ENCODE results near the gene ACTRT1. TPM values are rescaled to one million over a fixed set of nuclear protein-coding genes. Genes with fewer than 3 reads are reported as not detected.

The ACTRT1 gene
- total and polyA plus RNA-seq, 2 experiments from 2014 or later: not detected

- no peak for DNase-seq (ENCODE audit: low spot score)
- TF ChIP-seq EZH2 (IDR thresholded peaks at IDR 0.05; ENCODE audit: borderline replicate concordance) (no peak), CTCF (IDR thresholded peaks at IDR 0.05; ENCODE audit: poor library complexity) (no peak), EZH2phosphoT487 (IDR thresholded peaks at IDR 0.05; ENCODE audit: low read depth, severe bottlenecking, unreplicated experiment) (no peak)
These were observed 16.9 kb downstream of the ACTRT1 start for GRCh38 chrX:128035318-128035717.

GRCh38 chrX:128021566-128021965, 30.6 kb downstream of the ACTRT1 start:
- Histone ChIP-seq H2AFZ (no peak overlapping the region), H3K4me2 (no peak overlapping the region), H3K79me2 (no peaks in the 10 kb centered on the region), H4K20me1 (ENCODE audit: insufficient read depth, poor library complexity, severe bottlenecking) (no peaks in the 10 kb centered on the region), H3K4me3 (no peak overlapping the region), H3K9me3 (ENCODE audit: low read depth) (no peaks in the 10 kb centered on the region), H3K4me1 (ENCODE audit: insufficient read depth) (no peaks in the 10 kb centered on the region), H3K27ac (no peak overlapping the region), H3K9me2 (replicated peaks; ENCODE audit: insufficient read depth) (no peaks in the 10 kb centered on the region), H3K27me3 (no peaks in the 10 kb centered on the region), H3K36me3 (replicated peaks; ENCODE audit: insufficient read depth, low read depth) (no peaks in the 10 kb centered on the region)
- 91% methylated on average over 1 of the region's 1 CpG for WGBS (ENCODE audit: low lambda C conversion rate, missing lambda C conversion rate)
- TF ChIP-seq EZH2phosphoT487 (IDR thresholded peaks at IDR 0.05; ENCODE audit: low read depth, severe bottlenecking, unreplicated experiment) (no peak), CTCF (IDR thresholded peaks at IDR 0.05; ENCODE audit: poor library complexity) (no peak), EZH2 (IDR thresholded peaks at IDR 0.05; ENCODE audit: borderline replicate concordance) (no peak)
- no peak for DNase-seq (ENCODE audit: low spot score)

More at GRCh38 chrX:128035318-128035717, 16.9 kb downstream of the ACTRT1 start:
- no peak overlapping the region for H3K4me2 ChIP-seq
- no peaks in the 10 kb centered on the region for H3K27me3 ChIP-seq
- no peaks in the 10 kb centered on the region for H3K36me3 ChIP-seq (replicated peaks; ENCODE audit: insufficient read depth, low read depth)
- H3K9me3 ChIP-seq (ENCODE audit: low read depth): no peaks in the 10 kb centered on the region
- H4K20me1 ChIP-seq (ENCODE audit: insufficient read depth, poor library complexity, severe bottlenecking): no peaks in the 10 kb centered on the region
- H2AFZ ChIP-seq: no peak overlapping the region
- no peaks in the 10 kb centered on the region for H3K79me2 ChIP-seq
- no peak overlapping the region for H3K4me3 ChIP-seq
- H3K4me1 ChIP-seq (ENCODE audit: insufficient read depth): no peaks in the 10 kb centered on the region
- H3K9me2 ChIP-seq (replicated peaks; ENCODE audit: insufficient read depth): no peaks in the 10 kb centered on the region
- H3K27ac ChIP-seq: no peak overlapping the region

- H3K4me1 ChIP-seq (ENCODE audit: insufficient read depth): no peaks in the 10 kb centered on the region
- H3K4me3 ChIP-seq: no peak overlapping the region
- peak; percentile 48 for DNase-seq (ENCODE audit: low spot score)
- no peaks in the 10 kb centered on the region for H3K9me2 ChIP-seq (replicated peaks; ENCODE audit: insufficient read depth)
- H3K4me2 ChIP-seq: no peak overlapping the region
- H3K79me2 ChIP-seq: no peaks in the 10 kb centered on the region
- TF ChIP-seq CTCF (IDR thresholded peaks at IDR 0.05; ENCODE audit: poor library complexity) (no peak), EZH2phosphoT487 (IDR thresholded peaks at IDR 0.05; ENCODE audit: low read depth, severe bottlenecking, unreplicated experiment) (no peak), EZH2 (IDR thresholded peaks at IDR 0.05; ENCODE audit: borderline replicate concordance) (no peak)
- no peaks in the 10 kb centered on the region for H4K20me1 ChIP-seq (ENCODE audit: insufficient read depth, poor library complexity, severe bottlenecking)
- no peaks in the 10 kb centered on the region for H3K27me3 ChIP-seq
- H3K9me3 ChIP-seq (ENCODE audit: low read depth): no peaks in the 10 kb centered on the region
- H2AFZ ChIP-seq: no peak overlapping the region
- 30% methylated on average over 2 of the region's 2 CpGs for WGBS (ENCODE audit: low lambda C conversion rate, missing lambda C conversion rate)
- H3K27ac ChIP-seq: peak overlapping the region; percentile 68
- no peaks in the 10 kb centered on the region for H3K36me3 ChIP-seq (replicated peaks; ENCODE audit: insufficient read depth, low read depth)
These were observed 31.5 kb downstream of the ACTRT1 start for GRCh38 chrX:128020701-128021100.

- Histone ChIP-seq H4K20me1 (ENCODE audit: insufficient read depth, poor library complexity, severe bottlenecking) (no peaks in the 10 kb centered on the region), H3K79me2 (no peaks in the 10 kb centered on the region), H3K4me1 (ENCODE audit: insufficient read depth) (no peaks in the 10 kb centered on the region), H3K27me3 (no peaks in the 10 kb centered on the region), H3K4me3 (no peak overlapping the region), H3K4me2 (no peak overlapping the region), H3K36me3 (replicated peaks; ENCODE audit: insufficient read depth, low read depth) (no peaks in the 10 kb centered on the region), H2AFZ (no peak overlapping the region), H3K9me3 (ENCODE audit: low read depth) (no peaks in the 10 kb centered on the region), H3K27ac (no peak overlapping the region), H3K9me2 (replicated peaks; ENCODE audit: insufficient read depth) (no peaks in the 10 kb centered on the region)
- 63% methylated on average over 2 of the region's 2 CpGs for WGBS (ENCODE audit: low lambda C conversion rate, missing lambda C conversion rate)
- no peak for DNase-seq (ENCODE audit: low spot score)
- TF ChIP-seq EZH2 (IDR thresholded peaks at IDR 0.05; ENCODE audit: borderline replicate concordance) (no peak), CTCF (IDR thresholded peaks at IDR 0.05; ENCODE audit: poor library complexity) (no peak), EZH2phosphoT487 (IDR thresholded peaks at IDR 0.05; ENCODE audit: low read depth, severe bottlenecking, unreplicated experiment) (no peak)
These were observed 33.0 kb downstream of the ACTRT1 start for GRCh38 chrX:128019218-128019617.
